Spinal cord (tissue), 10 donors: ENCODE results near the gene PARD3. TPM values are rescaled to one million over a fixed set of nuclear protein-coding genes. Genes with fewer than 3 reads are reported as not detected.

ENCODE experiments used
- DNase-seq, 6 donors: peaks; one replicate each; pipeline versions ENCODE4 v3.0.0 to v3.0.0-alpha.2; 2013 to 2015; ENCODE audit warnings: low spot score in 6 of 6, low read depth in 4 of 6
- H3K27ac ChIP-seq: one replicate; pipeline ENCODE4 v1.5.1; 2013; ENCODE audit warnings: low read depth, low read length, control low read depth
- H3K27me3 ChIP-seq: one replicate; pipeline ENCODE4 v1.6.1; 2013; ENCODE audit warnings: low read length; ENCODE audit not compliant: control insufficient read depth, insufficient read depth
- H3K36me3 ChIP-seq: one replicate; pipeline ENCODE4 v1.6.1; 2013; ENCODE audit warnings: low read length; ENCODE audit not compliant: control insufficient read depth, insufficient read depth
- H3K4me1 ChIP-seq: one replicate; pipeline ENCODE4 v1.6.1; 2013; ENCODE audit warnings: low read length; ENCODE audit not compliant: control insufficient read depth, insufficient read depth
- H3K4me3 ChIP-seq: one replicate; pipeline ENCODE4 v1.5.1; 2013; ENCODE audit warnings: low read depth, low read length, control low read depth
- H3K9me3 ChIP-seq: one replicate; pipeline ENCODE4 v1.6.1; 2013; ENCODE audit warnings: low read length; ENCODE audit not compliant: control insufficient read depth, insufficient read depth
- WGBS: methylation state at CpG from one replicate; pipeline ENCODE4 v1.1.5; 2013; ENCODE audit warnings: missing lambda C conversion rate; ENCODE audit not compliant: insufficient coverage; 5-methylcytosine and 5-hydroxymethylcytosine counted together
- polyA plus RNA-seq, 2 donors: library from polyadenylated mRNA; unstranded; fragments of 120-200 nt; gene quantifications; one replicate each; pipeline ENCODE4 v1.2.1, GENCODE V29; 2013; ENCODE audit not compliant: insufficient read length in 2 of 2
- total RNA-seq, 2 donors: library from RNA; depleted of rRNA in 1 of 2; stranded (reverse); fragments of 120-200 nt in 1 of 2; fragments of >200 nt in 1 of 2; gene quantifications; one replicate each; pipeline versions ENCODE4 v1.2.3 to v1.2.4, GENCODE V29; 2013 to 2014
- donor health status: healthy.

Gene PARD3
- total and polyA plus RNA-seq, 4 donors, result 29.5 to 94.3 (median 47.1) TPM

- H3K27me3 ChIP-seq, result no peaks in the 10 kb centered on the region
- 55% methylated on average over 6 of the region's 7 CpGs for WGBS
Observed at GRCh38 chr10:34190580-34190979, 624.5 kb downstream of the PARD3 start.

DNA sequence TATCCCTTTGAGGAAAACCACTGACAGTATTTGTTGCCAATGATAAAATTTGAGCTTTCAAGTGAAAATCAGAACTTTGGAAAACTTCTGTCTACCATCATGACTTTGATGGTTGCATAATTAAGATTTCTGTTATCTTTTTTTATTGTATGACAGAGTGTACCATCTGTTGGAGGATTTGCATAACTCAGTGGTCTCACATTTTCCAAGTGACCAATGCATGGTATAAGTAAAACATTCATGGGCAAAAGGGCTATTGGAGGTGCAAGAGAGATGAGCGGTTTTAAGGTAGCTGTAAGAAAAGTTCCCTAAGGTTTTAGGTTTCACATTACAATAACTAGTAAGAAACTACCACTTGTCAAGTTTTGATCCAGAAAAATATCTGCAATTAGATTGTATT is 625.3 kb downstream of the PARD3 start:
- no CpG with 5 or more reads among the region's 1 CpG for WGBS
- no peaks in the 10 kb centered on the region for H3K36me3 ChIP-seq
- H3K4me3 ChIP-seq, result no peak overlapping the region
- DNase-seq, result no peak
- no peaks in the 10 kb centered on the region for H3K9me3 ChIP-seq
- no peak overlapping the region for H3K27ac ChIP-seq
- H3K27me3 ChIP-seq, result no peaks in the 10 kb centered on the region
- peaks cover 14% of the 10 kb centered on the region for H3K4me1 ChIP-seq

More at GRCh38 chr10:34190580-34190979, 624.5 kb downstream of the PARD3 start:
- DNase-seq, result no peak
- Histone ChIP-seq H3K36me3 (no peaks in the 10 kb centered on the region), H3K27ac (no peak overlapping the region), H3K4me3 (no peak overlapping the region), H3K4me1 (peaks cover 14% of the 10 kb centered on the region), H3K9me3 (no peaks in the 10 kb centered on the region)

DNA sequence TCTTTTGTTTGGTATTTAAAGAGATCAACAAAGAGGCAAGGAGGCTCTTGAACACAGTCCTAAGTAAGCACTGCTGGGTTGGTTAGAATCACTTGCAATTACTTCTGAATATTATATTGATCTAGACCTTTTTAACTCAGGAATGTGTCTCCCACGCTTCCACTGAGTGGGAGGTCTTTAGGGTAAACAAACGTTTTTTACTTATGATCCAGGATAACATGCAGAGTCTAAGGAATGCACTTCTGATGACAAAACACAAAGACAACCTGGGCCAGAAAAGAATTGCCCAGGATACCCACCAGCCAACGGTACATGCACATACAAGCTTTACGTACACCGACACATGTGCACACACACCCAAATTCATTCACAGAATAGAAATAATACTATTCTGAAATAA is 626.9 kb downstream of the PARD3 start:
- H3K27ac ChIP-seq, result no peak overlapping the region
- H3K4me1 ChIP-seq, result peaks cover 10% of the 10 kb centered on the region
- 29% methylated on average over 1 of the region's 5 CpGs for WGBS
- H3K4me3 ChIP-seq, result no peak overlapping the region
- H3K9me3 ChIP-seq, result no peaks in the 10 kb centered on the region
- DNase-seq, result no peak
- H3K36me3 ChIP-seq, result no peaks in the 10 kb centered on the region
- H3K27me3 ChIP-seq, result no peaks in the 10 kb centered on the region

DNA sequence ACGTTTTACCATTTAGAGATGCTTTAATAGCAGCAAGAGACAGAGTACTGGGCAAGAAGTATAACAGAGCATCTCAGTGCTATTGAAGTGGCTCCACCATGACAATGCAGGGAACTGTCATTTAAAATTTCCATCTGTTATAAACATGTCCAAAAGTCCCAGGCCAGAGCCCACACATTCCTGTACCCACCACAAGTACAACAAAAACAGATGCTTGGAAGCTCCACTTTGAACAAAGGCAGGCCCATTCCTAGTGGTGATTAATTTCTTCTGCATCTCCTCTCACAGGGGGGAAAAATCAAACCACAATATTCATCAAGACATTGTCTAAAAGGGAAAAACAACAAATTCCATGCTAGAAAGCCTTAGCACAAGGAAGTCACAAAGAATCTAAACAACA is 627.9 kb downstream of the PARD3 start:
- 38% methylated on average over 1 of the region's 1 CpG for WGBS
- no peaks in the 10 kb centered on the region for H3K36me3 ChIP-seq
- DNase-seq, result no peak
- no peak overlapping the region for H3K27ac ChIP-seq
- no peaks in the 10 kb centered on the region for H3K9me3 ChIP-seq
- H3K4me3 ChIP-seq, result no peak overlapping the region
- H3K27me3 ChIP-seq, result no peaks in the 10 kb centered on the region
- H3K4me1 ChIP-seq, result peaks cover 10% of the 10 kb centered on the region

GRCh38 chr10:34186745-34187144 is 628.4 kb downstream of the PARD3 start:
- peak overlapping the region; percentile 5 for H3K27ac ChIP-seq
- H3K27me3 ChIP-seq, result no peaks in the 10 kb centered on the region
- H3K4me1 ChIP-seq, result peaks cover 14% of the 10 kb centered on the region
- H3K36me3 ChIP-seq, result no peaks in the 10 kb centered on the region
- no peak for DNase-seq
- H3K9me3 ChIP-seq, result no peaks in the 10 kb centered on the region
- 100% methylated on average over 2 of the region's 3 CpGs for WGBS
- H3K4me3 ChIP-seq, result no peak overlapping the region

GRCh38 chr10:34185998-34186397 is 629.1 kb downstream of the PARD3 start:
- DNase-seq, result no peak
- no peaks in the 10 kb centered on the region for H3K27me3 ChIP-seq
- H3K27ac ChIP-seq, result peak overlapping the region; percentile 42
- H3K9me3 ChIP-seq, result no peaks in the 10 kb centered on the region
- WGBS, result 67% methylated on average over 2 of the region's 7 CpGs
- H3K36me3 ChIP-seq, result no peaks in the 10 kb centered on the region
- peaks cover 14% of the 10 kb centered on the region for H3K4me1 ChIP-seq
- no peak overlapping the region for H3K4me3 ChIP-seq

GRCh38 chr10:34184939-34185386 is 630.1 kb downstream of the PARD3 start:
- DNase-seq, result no peak
- WGBS, result no CpG with 5 or more reads among the region's 1 CpG
- Histone ChIP-seq H3K9me3 (no peaks in the 10 kb centered on the region), H3K4me3 (no peak overlapping the region), H3K36me3 (no peaks in the 10 kb centered on the region), H3K27ac (peak overlapping the region; percentile 8), H3K4me1 (peaks cover 14% of the 10 kb centered on the region), H3K27me3 (no peaks in the 10 kb centered on the region)

DNA sequence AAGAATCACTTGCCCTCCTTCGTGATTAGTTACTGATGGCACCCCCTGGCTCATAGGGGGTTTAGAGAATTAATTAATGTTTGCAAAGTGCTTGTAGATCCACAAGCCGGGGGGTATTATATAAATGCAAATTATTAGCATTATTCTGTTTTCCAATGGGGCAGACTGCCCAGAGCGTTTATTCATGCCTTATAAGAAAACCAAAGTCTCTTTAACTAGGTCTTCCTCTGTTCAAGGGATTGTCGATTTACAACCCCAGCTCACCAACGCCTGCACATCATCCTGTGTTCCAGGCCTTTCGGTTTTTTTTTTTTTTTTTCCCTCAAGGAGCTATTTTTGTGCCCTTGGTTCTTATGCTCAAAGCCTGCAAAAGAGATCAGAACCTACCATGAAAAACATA is 630.7 kb downstream of the PARD3 start:
- Histone ChIP-seq H3K27me3 (no peaks in the 10 kb centered on the region), H3K4me1 (peaks cover 14% of the 10 kb centered on the region), H3K9me3 (no peaks in the 10 kb centered on the region), H3K36me3 (no peaks in the 10 kb centered on the region), H3K27ac (no peak overlapping the region), H3K4me3 (no peak overlapping the region)
- WGBS, result 56% methylated on average over 4 of the region's 6 CpGs
- DNase-seq, result peak in 2 of 6 donors; percentile 53 to 57

GRCh38 chr10:34183016-34183796 is 631.9 kb downstream of the PARD3 start:
- H3K4me3 ChIP-seq, result no peak overlapping the region
- H3K4me1 ChIP-seq, result peaks cover 14% of the 10 kb centered on the region
- H3K36me3 ChIP-seq, result no peaks in the 10 kb centered on the region
- DNase-seq, result no peak
- H3K27me3 ChIP-seq, result no peaks in the 10 kb centered on the region
- 72% methylated on average over 6 of the region's 15 CpGs for WGBS
- H3K9me3 ChIP-seq, result no peaks in the 10 kb centered on the region
- H3K27ac ChIP-seq, result no peak overlapping the region
